ENCODE data around the gene NDST1.

The NDST1 gene

GRCh38 chr5:150531686-150532085, 23.8 kb downstream of the NDST1 start:
- Histone ChIP-seq H3K4me1 (peaks cover 0 to 25% (median 16%) of the 10 kb centered on the region in 4 donors), H3K27ac (no peak overlapping the region), H3K36me3 (peaks cover 47 to 81% (median 49%) of the 10 kb centered on the region in 3 donors), H3K27me3 (no peaks in the 10 kb centered on the region), H3K9me3 (no peaks in the 10 kb centered on the region), H3K4me3 (no peak overlapping the region)
- intact Hi-C loops (cut with DNase I; ENCODE audit: low total_unique reads): no loop called here
- no peak for DNase-seq
- TF ChIP-seq CTCF (IDR thresholded peaks at IDR 0.05): no peak

GRCh38 chr5:150532151-150532550, 24.2 kb downstream of the NDST1 start:
- Histone ChIP-seq H3K4me3 (no peak overlapping the region), H3K27me3 (no peaks in the 10 kb centered on the region), H3K9me3 (no peaks in the 10 kb centered on the region), H3K4me1 (peaks cover 0 to 21% (median 14%) of the 10 kb centered on the region in 4 donors), H3K27ac (no peak overlapping the region), H3K36me3 (peaks cover 49 to 83% (median 50%) of the 10 kb centered on the region in 3 donors)
- intact Hi-C loops (cut with DNase I; ENCODE audit: low total_unique reads): no loop called here
- no peak for TF ChIP-seq CTCF (IDR thresholded peaks at IDR 0.05)
- DNase-seq: no peak

- no peak for DNase-seq
- H3K27ac ChIP-seq: no peak overlapping the region
- H3K4me3 ChIP-seq: no peak overlapping the region
- H3K36me3 ChIP-seq: peaks cover 49 to 83% (median 52%) of the 10 kb centered on the region in 3 donors
- H3K4me1 ChIP-seq: peaks cover 0 to 23% (median 14%) of the 10 kb centered on the region in 4 donors
- no peaks in the 10 kb centered on the region for H3K27me3 ChIP-seq
- no peaks in the 10 kb centered on the region for H3K9me3 ChIP-seq
- TF ChIP-seq CTCF (IDR thresholded peaks at IDR 0.05): no peak
- intact Hi-C loops (cut with DNase I; ENCODE audit: low total_unique reads): no loop called here
These were observed 25.1 kb downstream of the NDST1 start for GRCh38 chr5:150532996-150533395.

GRCh38 chr5:150534811-150535210, 26.9 kb downstream of the NDST1 start:
- H3K4me3 ChIP-seq: no peak overlapping the region
- intact Hi-C loops (cut with DNase I; ENCODE audit: low total_unique reads): no loop called here
- H3K4me1 ChIP-seq: peaks cover 0 to 23% (median 6%) of the 10 kb centered on the region in 4 donors
- H3K27ac ChIP-seq: no peak overlapping the region
- H3K27me3 ChIP-seq: no peaks in the 10 kb centered on the region
- no peak for DNase-seq
- no peaks in the 10 kb centered on the region for H3K9me3 ChIP-seq
- no peak for TF ChIP-seq CTCF (IDR thresholded peaks at IDR 0.05)
- peaks cover 61 to 97% (median 61%) of the 10 kb centered on the region in 3 donors for H3K36me3 ChIP-seq

GRCh38 chr5:150535611-150536010, 27.7 kb downstream of the NDST1 start:
- DNase-seq: no peak
- no peak for TF ChIP-seq CTCF (IDR thresholded peaks at IDR 0.05)
- peaks cover 0 to 23% (median 9%) of the 10 kb centered on the region in 4 donors for H3K4me1 ChIP-seq
- H3K27me3 ChIP-seq: no peaks in the 10 kb centered on the region
- intact Hi-C loops (cut with DNase I; ENCODE audit: low total_unique reads): no loop called here
- no peaks in the 10 kb centered on the region for H3K9me3 ChIP-seq
- H3K36me3 ChIP-seq: peaks cover 68 to 99% (median 69%) of the 10 kb centered on the region in 3 donors
- no peak overlapping the region for H3K4me3 ChIP-seq
- H3K27ac ChIP-seq: no peak overlapping the region

All from tibial artery (tissue), 4 donors.